ENCODE data around the gene C19orf38.
A peak's percentile ranks its signal among the peaks of the same experiment; 100 is the strongest.

Gene C19orf38

DNA sequence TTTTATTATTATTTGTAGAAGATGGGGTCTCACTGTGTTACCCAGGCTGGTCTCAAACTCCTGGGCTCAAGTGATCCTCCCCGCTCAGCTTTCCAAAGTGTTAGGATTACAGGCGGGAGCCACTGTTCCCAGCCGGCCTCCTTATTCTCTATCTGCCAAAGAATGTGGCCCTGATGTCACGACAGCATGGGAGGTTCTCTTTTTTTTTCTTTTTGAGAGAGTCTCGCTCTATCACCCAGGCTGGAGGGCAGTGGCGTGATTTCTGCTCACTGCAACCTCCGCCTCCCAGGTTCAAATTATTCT is 46.6 kb downstream of the C19orf38 start:
- intact Hi-C loops (cut with DNase I; ENCODE audit: low total_unique reads), result no loop called here
- TF ChIP-seq, protein P1, sequence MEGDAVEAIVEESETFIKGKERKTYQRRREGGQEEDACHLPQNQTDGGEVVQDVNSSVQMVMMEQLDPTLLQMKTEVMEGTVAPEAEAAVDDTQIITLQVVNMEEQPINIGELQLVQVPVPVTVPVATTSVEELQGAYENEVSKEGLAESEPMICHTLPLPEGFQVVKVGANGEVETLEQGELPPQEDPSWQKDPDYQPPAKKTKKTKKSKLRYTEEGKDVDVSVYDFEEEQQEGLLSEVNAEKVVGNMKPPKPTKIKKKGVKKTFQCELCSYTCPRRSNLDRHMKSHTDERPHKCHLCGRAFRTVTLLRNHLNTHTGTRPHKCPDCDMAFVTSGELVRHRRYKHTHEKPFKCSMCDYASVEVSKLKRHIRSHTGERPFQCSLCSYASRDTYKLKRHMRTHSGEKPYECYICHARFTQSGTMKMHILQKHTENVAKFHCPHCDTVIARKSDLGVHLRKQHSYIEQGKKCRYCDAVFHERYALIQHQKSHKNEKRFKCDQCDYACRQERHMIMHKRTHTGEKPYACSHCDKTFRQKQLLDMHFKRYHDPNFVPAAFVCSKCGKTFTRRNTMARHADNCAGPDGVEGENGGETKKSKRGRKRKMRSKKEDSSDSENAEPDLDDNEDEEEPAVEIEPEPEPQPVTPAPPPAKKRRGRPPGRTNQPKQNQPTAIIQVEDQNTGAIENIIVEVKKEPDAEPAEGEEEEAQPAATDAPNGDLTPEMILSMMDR (IDR thresholded peaks at IDR 0.05), result no peak
- no peak overlapping the region for H3K4me3 ChIP-seq
- H3K27ac ChIP-seq, result no peak overlapping the region
- no peaks in the 10 kb centered on the region for H3K27me3 ChIP-seq
- DNase-seq, result no peak
- H3K36me3 ChIP-seq, result no peaks in the 10 kb centered on the region
- peaks cover 0 to 55% (median 16%) of the 10 kb centered on the region in 4 donors for H3K4me1 ChIP-seq
- H3K9me3 ChIP-seq, result no peaks in the 10 kb centered on the region

DNA sequence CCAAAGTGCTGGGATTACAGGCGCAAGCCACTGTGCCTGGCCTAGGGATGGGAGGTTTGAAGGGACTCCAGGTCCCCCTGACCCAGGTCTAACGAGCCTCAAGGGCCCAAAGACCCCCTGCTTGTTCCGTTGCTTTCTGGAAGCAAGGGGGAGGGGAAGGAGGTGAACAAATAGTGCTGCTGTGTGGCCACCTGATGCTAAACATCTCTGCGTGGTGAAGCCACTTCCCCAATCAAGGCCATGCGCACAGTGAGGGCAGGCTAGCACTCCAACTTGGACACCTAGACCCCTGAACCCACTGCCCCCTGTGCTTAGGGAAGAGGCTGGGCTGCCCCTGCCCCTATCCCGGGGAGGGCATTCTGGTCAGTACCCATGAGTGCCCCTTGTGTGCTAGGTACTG is 47.1 kb downstream of the C19orf38 start:
- Histone ChIP-seq H3K4me3 (no peak overlapping the region), H3K4me1 (peaks cover 0 to 55% (median 16%) of the 10 kb centered on the region in 4 donors), H3K9me3 (no peaks in the 10 kb centered on the region), H3K27me3 (no peaks in the 10 kb centered on the region), H3K36me3 (no peaks in the 10 kb centered on the region), H3K27ac (no peak overlapping the region)
- DNase-seq, result no peak
- TF ChIP-seq, protein P1 (IDR thresholded peaks at IDR 0.05), result no peak
- intact Hi-C loops (cut with DNase I; ENCODE audit: low total_unique reads), result no loop called here

DNA sequence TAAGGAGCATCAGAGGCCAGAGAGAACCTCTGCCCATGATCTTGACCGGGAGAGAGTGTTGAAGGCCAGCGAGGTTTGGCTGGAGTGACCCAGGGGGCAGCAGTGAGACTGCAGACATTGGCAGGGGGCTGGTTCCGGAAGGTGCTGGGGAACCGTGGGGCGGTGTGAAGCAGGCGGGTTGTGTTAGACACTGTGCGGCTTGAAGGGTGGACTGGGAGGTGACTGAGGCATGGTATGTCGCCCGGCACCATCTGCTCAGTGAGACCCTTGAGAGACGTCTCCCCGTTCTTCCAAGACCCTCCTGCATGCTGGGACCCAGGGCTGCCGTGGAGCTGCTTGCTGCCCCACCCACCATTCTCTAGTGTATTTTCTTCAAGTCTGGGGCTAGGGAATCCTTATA is 47.7 kb downstream of the C19orf38 start:
- peaks cover 0 to 53% (median 17%) of the 10 kb centered on the region in 4 donors for H3K4me1 ChIP-seq
- no peaks in the 10 kb centered on the region for H3K27me3 ChIP-seq
- H3K4me3 ChIP-seq, result no peak overlapping the region
- no peaks in the 10 kb centered on the region for H3K36me3 ChIP-seq
- no peaks in the 10 kb centered on the region for H3K9me3 ChIP-seq
- intact Hi-C loops (cut with DNase I; ENCODE audit: low total_unique reads), result no loop called here
- TF ChIP-seq, protein P1 (IDR thresholded peaks at IDR 0.05), result no peak
- no peak for DNase-seq
- no peak overlapping the region for H3K27ac ChIP-seq

DNA sequence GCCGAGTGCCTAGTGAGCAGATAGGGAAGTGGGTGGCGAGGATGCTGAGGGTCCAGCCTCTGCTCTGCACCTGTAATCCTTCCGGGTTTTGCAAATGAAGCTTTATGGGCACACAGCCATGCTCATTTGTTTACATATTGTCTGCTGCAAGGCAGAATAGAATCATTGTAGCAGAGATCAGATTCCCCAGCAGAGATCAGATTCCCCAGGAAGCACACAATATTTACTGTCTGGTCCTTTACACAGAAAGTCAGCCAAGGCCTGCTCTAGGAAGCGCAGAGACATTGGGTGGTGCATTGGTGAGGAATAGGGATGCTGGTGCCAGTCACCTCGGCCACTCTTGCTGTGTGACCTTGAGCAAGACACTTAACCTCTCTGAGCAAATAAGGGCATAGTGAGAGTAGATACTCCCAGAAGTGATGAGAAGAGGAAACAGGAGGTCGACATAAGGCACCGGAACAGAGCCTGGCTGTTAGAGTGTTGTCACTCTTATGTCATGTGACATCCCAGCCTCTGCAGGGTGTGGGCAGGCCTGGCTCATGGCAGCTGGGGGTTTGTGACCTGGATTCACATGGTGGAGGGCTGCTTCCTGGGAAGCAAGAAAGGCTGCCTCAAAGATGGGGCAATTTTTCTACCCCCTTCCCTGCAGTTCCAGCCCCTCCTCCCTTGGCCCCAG is 48.8 kb downstream of the C19orf38 start:
- no peak for DNase-seq
- Histone ChIP-seq H3K36me3 (no peaks in the 10 kb centered on the region), H3K27ac (no peak overlapping the region), H3K4me1 (peaks cover 0 to 51% (median 20%) of the 10 kb centered on the region in 4 donors), H3K4me3 (no peak overlapping the region), H3K9me3 (no peaks in the 10 kb centered on the region), H3K27me3 (no peaks in the 10 kb centered on the region)
- intact Hi-C loops (cut with DNase I; ENCODE audit: low total_unique reads), result no loop called here
- TF ChIP-seq, protein P1 (IDR thresholded peaks at IDR 0.05), result no peak

DNA sequence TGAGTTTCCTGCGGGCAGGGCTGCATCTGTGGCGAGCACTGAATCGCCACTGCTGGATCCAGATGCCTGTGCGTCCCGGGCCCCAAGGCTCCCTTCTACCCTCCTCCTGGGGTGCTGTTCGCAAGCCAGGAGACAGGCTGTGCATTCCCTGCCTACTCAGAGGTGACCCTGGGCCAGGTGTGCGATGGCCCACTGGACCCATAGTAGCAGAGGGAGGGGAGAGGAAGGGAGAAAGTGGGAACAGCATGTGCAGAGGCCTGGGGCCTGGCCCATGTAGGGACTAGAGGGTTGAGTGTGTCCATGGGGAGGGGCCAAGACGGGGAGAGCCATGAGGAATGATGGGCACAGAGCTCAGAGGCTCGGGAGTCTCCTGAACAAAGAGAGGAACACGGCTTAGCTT is 50.4 kb downstream of the C19orf38 start:
- Histone ChIP-seq H3K36me3 (no peaks in the 10 kb centered on the region), H3K9me3 (no peaks in the 10 kb centered on the region), H3K4me1 (peaks cover 0 to 48% (median 23%) of the 10 kb centered on the region in 4 donors), H3K4me3 (no peak overlapping the region), H3K27ac (peak overlapping the region in 1 of 2 donors; percentile 31), H3K27me3 (no peaks in the 10 kb centered on the region)
- intact Hi-C loops (cut with DNase I; ENCODE audit: low total_unique reads), result no loop called here
- no peak for DNase-seq
- TF ChIP-seq, protein P1 (IDR thresholded peaks at IDR 0.05), result no peak
